ENCODE data around the gene MRTFB. TPM values are rescaled to one million over a fixed set of nuclear protein-coding genes. Genes with fewer than 3 reads are reported as not detected.

Gene MRTFB
- total RNA-seq, 1 experiment from 2014 or later, result 67.3 TPM

GRCh38 chr16:14151256-14152030 lies 80.3 kb downstream of the MRTFB start:
- BruUV-seq (replicated peaks), result no TSS peak
- no peak for TF ChIP-seq CTCF (IDR thresholded peaks at IDR 0.05; ENCODE audit: unreplicated experiment)
- H3K36me3 Mint-ChIP-seq (ENCODE audit: insufficient read depth, unreplicated experiment), result no peaks in the 10 kb centered on the region
- H3K27me3 Mint-ChIP-seq (ENCODE audit: unreplicated experiment), result no peaks in the 10 kb centered on the region
- no peak for DNase-seq
- H3K9me3 Mint-ChIP-seq (ENCODE audit: low read depth, unreplicated experiment), result no peaks in the 10 kb centered on the region
- peaks cover 33% of the 10 kb centered on the region for H3K4me1 Mint-ChIP-seq (ENCODE audit: low read depth, unreplicated experiment)
- CTCF ChIA-PET, result no interaction called here
- H3K4me3 Mint-ChIP-seq (ENCODE audit: low read depth, unreplicated experiment), result no peak overlapping the region
- H3K27ac Mint-ChIP-seq (ENCODE audit: unreplicated experiment), result no peak overlapping the region
- intact Hi-C loops (cut with micrococcal nuclease; ENCODE audit: unreplicated experiment), result no loop called here

DNA sequence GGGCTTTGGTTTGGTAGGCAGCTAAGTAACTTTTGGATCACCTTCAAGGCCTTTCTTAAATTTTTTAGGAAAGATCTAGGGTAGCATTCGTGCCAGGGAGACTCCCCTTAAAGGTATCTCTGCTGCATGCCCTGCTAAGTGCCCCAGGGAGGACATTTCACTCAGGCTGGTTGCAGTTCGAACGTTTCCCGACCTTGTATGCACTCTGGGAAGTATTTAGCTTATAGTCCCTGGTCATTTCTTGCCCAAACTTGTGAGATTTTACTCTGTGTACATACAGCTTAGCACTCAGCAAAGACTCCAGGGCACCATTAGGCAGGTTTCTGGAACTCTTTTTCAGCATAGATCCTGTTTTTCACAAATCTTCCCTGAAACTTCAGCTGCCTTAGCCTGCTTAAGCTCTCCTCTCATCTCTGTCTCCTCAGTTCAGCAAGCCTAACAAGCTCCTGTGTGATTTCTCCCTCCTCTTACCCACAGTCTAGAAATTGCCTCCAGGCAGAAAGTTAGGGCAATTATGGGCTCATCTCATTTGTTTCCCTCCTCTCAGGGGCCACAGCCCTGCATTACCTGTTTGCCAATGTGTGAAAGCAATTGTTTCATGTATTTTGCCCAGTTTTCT lies 84.6 kb downstream of the MRTFB start:
- Mint-ChIP-seq H3K4me1 (ENCODE audit: low read depth, unreplicated experiment) (peaks cover 4% of the 10 kb centered on the region), H3K27me3 (ENCODE audit: unreplicated experiment) (no peaks in the 10 kb centered on the region), H3K36me3 (ENCODE audit: insufficient read depth, unreplicated experiment) (no peaks in the 10 kb centered on the region), H3K27ac (ENCODE audit: unreplicated experiment) (no peak overlapping the region), H3K9me3 (ENCODE audit: low read depth, unreplicated experiment) (no peaks in the 10 kb centered on the region), H3K4me3 (ENCODE audit: low read depth, unreplicated experiment) (no peak overlapping the region)
- DNase-seq, result no peak
- BruUV-seq (replicated peaks), result no TSS peak
- no peak for TF ChIP-seq CTCF (IDR thresholded peaks at IDR 0.05; ENCODE audit: unreplicated experiment)
- CTCF ChIA-PET, result no interaction called here
- intact Hi-C loops (cut with micrococcal nuclease; ENCODE audit: unreplicated experiment), result no loop called here

DNA sequence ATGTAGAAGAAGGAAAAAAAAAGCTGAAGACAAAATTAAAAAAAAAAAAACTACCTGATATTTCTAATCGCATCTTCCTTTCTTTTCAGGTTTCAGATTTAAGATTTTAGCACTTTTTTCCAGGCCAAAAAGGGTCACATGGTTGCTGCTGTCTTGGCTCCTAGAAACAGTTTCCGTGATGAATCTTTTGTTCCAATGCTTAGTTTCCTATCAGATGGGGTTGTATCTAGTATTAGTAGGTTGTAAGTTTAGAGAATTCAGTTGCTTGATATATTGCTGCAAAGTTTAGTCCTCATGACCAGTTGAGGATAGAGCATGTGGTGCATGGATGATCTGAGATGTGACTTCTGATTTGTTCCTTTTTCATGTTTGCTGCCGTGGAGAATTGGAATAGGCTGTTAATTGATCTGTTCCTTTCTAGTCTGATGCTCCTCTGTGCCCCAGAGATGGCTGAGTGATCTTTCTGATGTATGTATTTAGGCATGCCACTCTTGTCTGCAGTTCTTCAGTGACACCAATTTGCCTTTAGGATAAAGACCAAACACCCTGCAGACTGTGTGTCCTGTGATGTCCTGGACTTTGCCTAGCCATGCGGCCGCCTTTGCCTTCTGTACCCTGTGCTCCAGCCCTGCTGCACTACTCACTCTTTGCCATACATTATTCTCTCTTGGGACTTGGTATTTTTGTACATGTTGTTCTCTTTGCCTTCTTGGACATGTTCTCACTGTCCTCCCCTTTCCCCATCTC lies 94.0 kb downstream of the MRTFB start:
- CTCF ChIA-PET, result no interaction called here
- H3K27ac Mint-ChIP-seq (ENCODE audit: unreplicated experiment), result no peak overlapping the region
- no peaks in the 10 kb centered on the region for H3K9me3 Mint-ChIP-seq (ENCODE audit: low read depth, unreplicated experiment)
- TF ChIP-seq CTCF (IDR thresholded peaks at IDR 0.05; ENCODE audit: unreplicated experiment), result no peak
- no peaks in the 10 kb centered on the region for H3K36me3 Mint-ChIP-seq (ENCODE audit: insufficient read depth, unreplicated experiment)
- H3K4me3 Mint-ChIP-seq (ENCODE audit: low read depth, unreplicated experiment), result no peak overlapping the region
- no TSS peak for BruUV-seq (replicated peaks)
- intact Hi-C loops (cut with micrococcal nuclease; ENCODE audit: unreplicated experiment), result no loop called here
- H3K4me1 Mint-ChIP-seq (ENCODE audit: low read depth, unreplicated experiment), result no peaks in the 10 kb centered on the region
- DNase-seq, result no peak
- H3K27me3 Mint-ChIP-seq (ENCODE audit: unreplicated experiment), result no peaks in the 10 kb centered on the region

DNA sequence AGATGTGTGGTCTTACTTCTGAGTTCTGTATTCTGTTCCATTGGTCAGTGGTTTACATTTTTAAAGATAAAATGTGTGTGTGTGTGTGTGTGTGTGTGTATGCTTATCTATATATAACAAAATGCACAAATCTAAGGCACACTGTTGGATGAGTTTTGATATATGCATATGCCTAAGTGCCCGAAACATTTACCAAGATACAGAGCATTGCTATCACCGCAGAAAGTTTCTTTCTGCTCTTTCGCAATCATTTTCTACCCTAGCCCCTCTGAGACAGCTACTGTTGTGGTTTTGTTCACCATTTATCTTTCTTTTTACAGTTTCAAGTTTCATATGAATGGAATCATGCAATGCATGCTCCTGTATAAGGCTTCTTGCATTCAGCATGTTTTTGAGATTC lies 97.0 kb downstream of the MRTFB start:
- no TSS peak for BruUV-seq (replicated peaks)
- H3K27me3 Mint-ChIP-seq (ENCODE audit: unreplicated experiment), result no peaks in the 10 kb centered on the region
- TF ChIP-seq CTCF (IDR thresholded peaks at IDR 0.05; ENCODE audit: unreplicated experiment), result no peak
- H3K4me1 Mint-ChIP-seq (ENCODE audit: low read depth, unreplicated experiment), result no peaks in the 10 kb centered on the region
- no peaks in the 10 kb centered on the region for H3K36me3 Mint-ChIP-seq (ENCODE audit: insufficient read depth, unreplicated experiment)
- intact Hi-C loops (cut with micrococcal nuclease; ENCODE audit: unreplicated experiment), result no loop called here
- H3K27ac Mint-ChIP-seq (ENCODE audit: unreplicated experiment), result no peak overlapping the region
- peaks cover 4% of the 10 kb centered on the region for H3K9me3 Mint-ChIP-seq (ENCODE audit: low read depth, unreplicated experiment)
- no peak overlapping the region for H3K4me3 Mint-ChIP-seq (ENCODE audit: low read depth, unreplicated experiment)
- CTCF ChIA-PET, result no interaction called here
- no peak for DNase-seq
